Progenitor cell of endocrine pancreas (in vitro differentiated cells): Measurements from ENCODE around the gene CPS1. TPM values are rescaled to one million over a fixed set of nuclear protein-coding genes. Genes with fewer than 3 reads are reported as not detected.

Experiments used
- DNase-seq: peaks from one replicate; pipeline ENCODE4 v3.0.0; 2021; ENCODE audit warnings: low spot score; ENCODE audit not compliant: unreplicated experiment
- H3K27ac Mint-ChIP-seq: 2 replicates; pipeline ENCODE4 v1.8.0; 2021; ENCODE audit warnings: mild to moderate bottlenecking, moderate library complexity, mixed read lengths
- H3K27me3 Mint-ChIP-seq: 2 replicates; pipeline ENCODE4 v1.8.0; 2021; ENCODE audit warnings: mixed read lengths
- H3K36me3 Mint-ChIP-seq: 2 replicates; pipeline ENCODE4 v1.8.0; 2022; ENCODE audit warnings: mixed read lengths; ENCODE audit not compliant: insufficient read depth
- H3K4me1 Mint-ChIP-seq: 2 replicates; pipeline ENCODE4 v1.8.0; 2021; ENCODE audit warnings: low read depth, mixed read lengths
- H3K4me3 Mint-ChIP-seq: 2 replicates; pipeline ENCODE4 v1.8.0; 2021; ENCODE audit warnings: low read depth, mild to moderate bottlenecking, moderate library complexity, mixed read lengths
- H3K9me3 Mint-ChIP-seq: 2 replicates; pipeline ENCODE4 v1.8.0; 2021; ENCODE audit warnings: low read depth, mixed read lengths
- total RNA-seq: library from RNA; stranded (reverse); gene quantifications from 2 replicates; pipeline ENCODE4 v1.2.1, GENCODE V29; 2021
- TF ChIP-seq, protein P1 (sequence below): fragments of 200-600 bp; sonication (generic); IDR thresholded peaks from one replicate; pipeline ENCODE4 v1.5.0; 2021; ENCODE audit warnings: antibody characterized with exemption, mild to moderate bottlenecking; ENCODE audit not compliant: unreplicated experiment

CPS1 gene
- total RNA-seq, 1 donor from 2014 or later, result 4.9 TPM

DNA sequence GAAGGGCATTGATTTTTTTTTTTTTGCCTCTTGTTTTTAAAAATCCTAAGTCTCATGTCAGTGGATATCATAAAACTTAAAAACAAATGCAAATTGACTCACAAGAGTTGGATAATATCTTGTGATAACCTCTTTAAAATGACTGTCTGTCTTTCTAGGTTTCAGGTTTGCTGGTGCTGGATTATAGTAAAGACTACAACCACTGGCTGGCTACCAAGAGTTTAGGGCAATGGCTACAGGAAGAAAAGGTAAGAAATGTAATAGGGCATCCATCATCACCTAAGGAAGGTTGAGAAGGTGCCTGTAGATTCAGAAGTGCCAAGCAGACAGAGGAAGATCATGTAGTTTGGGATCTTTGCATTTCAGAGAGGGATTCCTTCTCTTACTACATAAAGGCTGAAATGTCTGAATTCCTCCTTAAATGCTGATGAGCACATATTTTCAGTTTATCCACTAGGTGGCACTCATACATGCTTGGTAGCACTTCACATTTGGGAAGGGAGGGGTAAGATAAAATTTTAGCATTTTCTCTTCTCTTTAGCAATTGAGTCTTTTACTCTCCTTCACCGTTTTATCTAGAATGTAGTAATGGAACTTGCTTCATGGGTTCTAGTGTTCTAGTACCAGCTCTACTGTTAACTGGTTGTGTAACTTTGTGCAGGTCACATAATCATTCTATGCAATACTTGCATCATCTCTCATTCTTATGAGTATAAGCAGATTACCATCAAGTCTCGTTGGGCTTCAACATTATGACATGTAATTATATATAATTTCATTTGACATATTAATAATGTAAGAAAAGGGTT lies 21.1 kb downstream of the CPS1 start:
- Mint-ChIP-seq H3K9me3 (no peaks in the 10 kb centered on the region), H3K36me3 (no peaks in the 10 kb centered on the region), H3K27me3 (no peaks in the 10 kb centered on the region), H3K27ac (no peak overlapping the region), H3K4me3 (no peak overlapping the region), H3K4me1 (peaks cover 14% of the 10 kb centered on the region)
- TF ChIP-seq, protein P1, sequence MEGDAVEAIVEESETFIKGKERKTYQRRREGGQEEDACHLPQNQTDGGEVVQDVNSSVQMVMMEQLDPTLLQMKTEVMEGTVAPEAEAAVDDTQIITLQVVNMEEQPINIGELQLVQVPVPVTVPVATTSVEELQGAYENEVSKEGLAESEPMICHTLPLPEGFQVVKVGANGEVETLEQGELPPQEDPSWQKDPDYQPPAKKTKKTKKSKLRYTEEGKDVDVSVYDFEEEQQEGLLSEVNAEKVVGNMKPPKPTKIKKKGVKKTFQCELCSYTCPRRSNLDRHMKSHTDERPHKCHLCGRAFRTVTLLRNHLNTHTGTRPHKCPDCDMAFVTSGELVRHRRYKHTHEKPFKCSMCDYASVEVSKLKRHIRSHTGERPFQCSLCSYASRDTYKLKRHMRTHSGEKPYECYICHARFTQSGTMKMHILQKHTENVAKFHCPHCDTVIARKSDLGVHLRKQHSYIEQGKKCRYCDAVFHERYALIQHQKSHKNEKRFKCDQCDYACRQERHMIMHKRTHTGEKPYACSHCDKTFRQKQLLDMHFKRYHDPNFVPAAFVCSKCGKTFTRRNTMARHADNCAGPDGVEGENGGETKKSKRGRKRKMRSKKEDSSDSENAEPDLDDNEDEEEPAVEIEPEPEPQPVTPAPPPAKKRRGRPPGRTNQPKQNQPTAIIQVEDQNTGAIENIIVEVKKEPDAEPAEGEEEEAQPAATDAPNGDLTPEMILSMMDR, result peak; percentile 77
- DNase-seq, result no peak

DNA sequence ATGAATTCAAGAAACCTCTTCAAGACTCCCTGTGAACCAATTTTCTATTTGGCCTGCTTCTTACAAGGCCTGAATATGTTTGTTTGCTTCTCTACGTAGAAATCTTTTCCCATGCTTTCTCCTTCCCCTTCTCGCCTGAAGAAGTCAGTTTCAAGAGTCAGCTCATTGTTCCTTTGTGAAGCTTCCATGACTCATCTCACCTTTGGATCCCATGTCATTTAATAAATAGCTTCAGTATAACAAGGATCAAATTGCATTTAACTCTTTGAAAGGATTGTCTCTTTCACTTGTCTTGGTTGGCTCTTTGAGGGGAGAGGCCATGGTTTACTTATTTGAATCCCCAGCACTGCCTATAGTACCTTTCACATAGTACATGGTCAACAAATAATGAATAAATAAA lies 28.4 kb downstream of the CPS1 start:
- no peaks in the 10 kb centered on the region for H3K27me3 Mint-ChIP-seq
- peak overlapping the region; percentile 21 for H3K27ac Mint-ChIP-seq
- no peaks in the 10 kb centered on the region for H3K9me3 Mint-ChIP-seq
- TF ChIP-seq, protein P1, result no peak
- no peak overlapping the region for H3K4me3 Mint-ChIP-seq
- H3K36me3 Mint-ChIP-seq, result no peaks in the 10 kb centered on the region
- DNase-seq, result no peak
- no peaks in the 10 kb centered on the region for H3K4me1 Mint-ChIP-seq

DNA sequence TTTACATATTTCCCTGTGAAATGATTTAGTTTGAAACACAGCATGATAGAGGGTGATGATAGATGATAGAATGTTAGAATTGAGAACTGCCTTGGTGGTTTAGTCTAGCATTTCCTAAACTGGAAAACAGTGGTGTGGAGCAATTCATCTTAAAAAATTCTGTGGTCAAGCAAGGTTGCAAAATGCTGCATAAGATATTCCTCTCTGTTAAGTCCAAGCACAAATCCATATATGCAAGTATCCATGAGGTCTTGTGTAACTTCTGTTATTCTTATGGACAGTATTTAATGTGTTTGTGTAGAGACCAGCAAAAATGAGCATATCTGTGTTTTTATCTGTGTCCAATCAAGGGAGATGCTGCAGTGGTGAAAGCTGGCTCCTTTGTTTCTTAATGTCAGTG lies 30.0 kb downstream of the CPS1 start:
- Mint-ChIP-seq H3K27ac (no peak overlapping the region), H3K36me3 (no peaks in the 10 kb centered on the region), H3K4me1 (no peaks in the 10 kb centered on the region), H3K4me3 (no peak overlapping the region), H3K27me3 (no peaks in the 10 kb centered on the region), H3K9me3 (no peaks in the 10 kb centered on the region)
- DNase-seq, result no peak
- TF ChIP-seq, protein P1, result no peak

DNA sequence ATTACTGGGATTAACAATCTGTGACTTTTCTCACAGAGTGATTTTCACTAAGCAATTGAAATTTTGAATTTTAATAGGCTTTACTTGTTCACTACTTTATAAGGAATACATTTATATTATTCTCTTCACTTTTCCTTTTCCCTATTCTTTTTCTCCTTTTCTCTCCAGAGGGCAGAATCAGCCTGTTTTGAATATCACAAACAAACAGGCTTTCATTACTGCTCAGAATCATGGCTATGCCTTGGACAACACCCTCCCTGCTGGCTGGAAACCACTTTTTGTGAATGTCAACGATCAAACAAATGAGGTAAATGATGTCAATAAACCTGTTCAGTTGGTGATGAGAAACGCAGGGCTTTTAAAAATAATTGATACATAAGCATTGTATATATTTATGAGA lies 35.3 kb downstream of the CPS1 start:
- no peaks in the 10 kb centered on the region for H3K36me3 Mint-ChIP-seq
- H3K9me3 Mint-ChIP-seq, result no peaks in the 10 kb centered on the region
- no peak overlapping the region for H3K27ac Mint-ChIP-seq
- no peak for DNase-seq
- TF ChIP-seq, protein P1, result no peak
- no peaks in the 10 kb centered on the region for H3K27me3 Mint-ChIP-seq
- no peaks in the 10 kb centered on the region for H3K4me1 Mint-ChIP-seq
- no peak overlapping the region for H3K4me3 Mint-ChIP-seq

DNA sequence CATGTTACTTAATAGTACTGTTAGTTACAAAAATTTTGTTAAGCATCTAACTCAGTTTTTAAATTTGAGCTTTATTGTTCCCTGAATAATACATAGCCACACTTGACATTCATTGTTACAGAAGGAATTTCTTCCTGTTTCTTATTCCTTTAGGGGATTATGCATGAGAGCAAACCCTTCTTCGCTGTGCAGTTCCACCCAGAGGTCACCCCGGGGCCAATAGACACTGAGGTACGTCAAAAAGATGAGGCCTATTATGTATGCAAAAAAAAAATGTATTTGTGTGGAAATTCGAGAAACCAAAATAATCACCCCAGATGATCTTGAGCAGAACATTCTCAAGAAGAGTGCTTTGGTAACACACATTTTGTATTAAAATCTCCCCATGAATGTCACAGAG lies 36.3 kb downstream of the CPS1 start:
- Mint-ChIP-seq H3K36me3 (no peaks in the 10 kb centered on the region), H3K4me3 (no peak overlapping the region), H3K4me1 (no peaks in the 10 kb centered on the region)

More for the DNA sequence above, 36.3 kb downstream of the CPS1 start:
- DNase-seq, result no peak
- H3K27me3 Mint-ChIP-seq, result no peaks in the 10 kb centered on the region
- H3K9me3 Mint-ChIP-seq, result peaks cover under 1% of the 10 kb centered on the region
- TF ChIP-seq, protein P1, result no peak
- no peak overlapping the region for H3K27ac Mint-ChIP-seq
